ENCODE results near the gene SAMD11.

DNA sequence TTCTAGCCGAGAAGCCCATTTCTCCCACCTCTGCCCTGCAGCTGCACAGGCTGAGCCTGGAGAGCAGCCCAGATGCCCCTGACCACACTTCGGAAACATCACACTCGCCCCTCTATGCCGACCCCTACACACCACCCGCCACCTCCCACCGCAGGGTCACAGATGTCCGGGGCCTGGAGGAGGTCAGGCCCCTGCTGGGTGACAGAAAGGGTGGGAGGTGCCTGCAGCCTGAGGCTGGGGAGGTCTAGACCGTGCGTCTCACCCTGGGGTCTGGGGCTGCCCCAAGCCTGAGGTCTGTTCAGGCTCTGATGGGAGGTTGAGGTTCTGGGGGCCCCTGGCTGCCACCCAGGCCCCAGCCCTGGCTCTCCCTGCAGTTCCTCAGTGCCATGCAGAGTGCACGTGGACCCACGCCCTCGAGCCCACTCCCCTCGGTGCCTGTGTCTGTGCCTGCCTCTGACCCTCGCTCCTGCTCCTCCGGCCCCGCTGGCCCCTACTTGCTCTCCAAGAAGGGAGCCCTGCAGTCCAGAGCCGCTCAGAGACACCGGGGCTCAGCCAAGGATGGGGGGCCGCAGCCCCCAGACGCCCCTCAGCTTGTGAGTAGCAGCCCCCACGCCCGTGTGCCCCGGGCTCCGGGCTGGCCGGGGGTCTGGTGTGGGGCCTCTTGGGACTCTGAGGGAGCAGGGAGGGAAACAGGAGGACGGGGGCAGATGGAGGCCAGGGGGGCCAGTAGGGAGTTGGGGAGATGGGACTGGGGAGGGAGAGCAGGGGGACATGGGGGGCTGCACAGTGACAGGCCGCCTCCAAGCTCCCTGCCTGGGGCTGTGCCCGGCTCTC is 50.0 kb downstream of the SAMD11 start:
- TF ChIP-seq, protein P1, sequence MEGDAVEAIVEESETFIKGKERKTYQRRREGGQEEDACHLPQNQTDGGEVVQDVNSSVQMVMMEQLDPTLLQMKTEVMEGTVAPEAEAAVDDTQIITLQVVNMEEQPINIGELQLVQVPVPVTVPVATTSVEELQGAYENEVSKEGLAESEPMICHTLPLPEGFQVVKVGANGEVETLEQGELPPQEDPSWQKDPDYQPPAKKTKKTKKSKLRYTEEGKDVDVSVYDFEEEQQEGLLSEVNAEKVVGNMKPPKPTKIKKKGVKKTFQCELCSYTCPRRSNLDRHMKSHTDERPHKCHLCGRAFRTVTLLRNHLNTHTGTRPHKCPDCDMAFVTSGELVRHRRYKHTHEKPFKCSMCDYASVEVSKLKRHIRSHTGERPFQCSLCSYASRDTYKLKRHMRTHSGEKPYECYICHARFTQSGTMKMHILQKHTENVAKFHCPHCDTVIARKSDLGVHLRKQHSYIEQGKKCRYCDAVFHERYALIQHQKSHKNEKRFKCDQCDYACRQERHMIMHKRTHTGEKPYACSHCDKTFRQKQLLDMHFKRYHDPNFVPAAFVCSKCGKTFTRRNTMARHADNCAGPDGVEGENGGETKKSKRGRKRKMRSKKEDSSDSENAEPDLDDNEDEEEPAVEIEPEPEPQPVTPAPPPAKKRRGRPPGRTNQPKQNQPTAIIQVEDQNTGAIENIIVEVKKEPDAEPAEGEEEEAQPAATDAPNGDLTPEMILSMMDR (conservative IDR thresholded peaks at IDR 0.05) = no peak
- TF ChIP-seq ZFX (IDR thresholded peaks at IDR 0.05) = no peak

All from C4-2B (cell line).